ENCODE measurements around the gene PRPF18.

DNA sequence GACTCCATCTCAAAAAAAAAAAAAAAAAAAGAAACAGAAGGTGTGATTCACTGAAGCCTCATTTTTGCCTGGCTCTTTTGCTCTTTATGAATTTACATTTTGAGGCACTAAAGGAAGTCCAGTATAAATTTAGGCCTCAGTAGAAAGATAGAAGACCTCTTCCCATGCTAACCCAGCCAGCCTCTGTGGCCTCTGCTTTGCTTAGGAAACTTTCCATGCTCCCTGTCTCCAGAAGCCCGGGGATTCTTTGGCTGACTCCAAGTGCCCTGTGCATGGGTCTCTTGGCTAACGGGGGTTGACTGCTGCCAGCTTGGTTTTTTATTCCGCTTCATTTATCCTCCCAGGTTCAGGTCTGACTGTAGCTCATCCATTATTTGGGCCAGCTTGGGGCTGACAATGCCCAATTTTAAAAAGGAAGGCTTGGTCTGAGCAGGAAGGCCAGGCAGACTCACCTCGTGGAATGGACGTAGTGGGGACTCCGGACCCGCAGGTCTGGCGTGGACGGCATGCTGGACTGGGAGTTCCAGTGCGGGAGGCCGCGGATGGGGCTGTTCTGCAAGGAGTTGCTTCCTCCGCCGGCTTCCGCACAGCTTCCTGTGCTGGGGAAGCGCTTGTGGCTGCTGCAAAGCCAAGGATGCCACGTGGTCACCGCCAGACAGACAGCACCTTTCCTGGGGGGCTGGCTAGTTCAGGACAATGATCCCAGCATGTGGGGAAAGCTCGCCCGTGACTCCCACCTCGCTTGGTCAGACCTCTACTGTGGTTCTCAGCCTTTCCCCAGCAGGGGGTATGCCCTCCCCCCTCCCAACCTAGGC lies 72.3 kb downstream of the PRPF18 start:
- TF ChIP-seq, protein P1, sequence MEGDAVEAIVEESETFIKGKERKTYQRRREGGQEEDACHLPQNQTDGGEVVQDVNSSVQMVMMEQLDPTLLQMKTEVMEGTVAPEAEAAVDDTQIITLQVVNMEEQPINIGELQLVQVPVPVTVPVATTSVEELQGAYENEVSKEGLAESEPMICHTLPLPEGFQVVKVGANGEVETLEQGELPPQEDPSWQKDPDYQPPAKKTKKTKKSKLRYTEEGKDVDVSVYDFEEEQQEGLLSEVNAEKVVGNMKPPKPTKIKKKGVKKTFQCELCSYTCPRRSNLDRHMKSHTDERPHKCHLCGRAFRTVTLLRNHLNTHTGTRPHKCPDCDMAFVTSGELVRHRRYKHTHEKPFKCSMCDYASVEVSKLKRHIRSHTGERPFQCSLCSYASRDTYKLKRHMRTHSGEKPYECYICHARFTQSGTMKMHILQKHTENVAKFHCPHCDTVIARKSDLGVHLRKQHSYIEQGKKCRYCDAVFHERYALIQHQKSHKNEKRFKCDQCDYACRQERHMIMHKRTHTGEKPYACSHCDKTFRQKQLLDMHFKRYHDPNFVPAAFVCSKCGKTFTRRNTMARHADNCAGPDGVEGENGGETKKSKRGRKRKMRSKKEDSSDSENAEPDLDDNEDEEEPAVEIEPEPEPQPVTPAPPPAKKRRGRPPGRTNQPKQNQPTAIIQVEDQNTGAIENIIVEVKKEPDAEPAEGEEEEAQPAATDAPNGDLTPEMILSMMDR (IDR thresholded peaks at IDR 0.05; ENCODE audit: low read depth, low read length), result no peak
- TF ChIP-seq POLR2A (IDR thresholded peaks at IDR 0.05; ENCODE audit: extremely low read depth, insufficient read length), result no peak
- TF ChIP-seq, protein P2, sequence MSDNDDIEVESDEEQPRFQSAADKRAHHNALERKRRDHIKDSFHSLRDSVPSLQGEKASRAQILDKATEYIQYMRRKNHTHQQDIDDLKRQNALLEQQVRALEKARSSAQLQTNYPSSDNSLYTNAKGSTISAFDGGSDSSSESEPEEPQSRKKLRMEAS (IDR thresholded peaks at IDR 0.05; ENCODE audit: low read depth, low read length), result no peak
